GM19351 (cell line): ENCODE data around the gene CRISPLD2.
"Not testable (repeated sequence)": the region's sequence is repeated elsewhere in the genome, so short reads cannot be mapped to it uniquely, and the experiment has no call there.

Experiments used
- ATAC-seq: cut with Tn5 transposase; IDR thresholded peaks from one replicate; pipeline ENCODE4 v1.9.1; 2021; ENCODE audit warnings: mild to moderate bottlenecking, moderate library complexity; ENCODE audit not compliant: unreplicated experiment

Gene CRISPLD2

DNA sequence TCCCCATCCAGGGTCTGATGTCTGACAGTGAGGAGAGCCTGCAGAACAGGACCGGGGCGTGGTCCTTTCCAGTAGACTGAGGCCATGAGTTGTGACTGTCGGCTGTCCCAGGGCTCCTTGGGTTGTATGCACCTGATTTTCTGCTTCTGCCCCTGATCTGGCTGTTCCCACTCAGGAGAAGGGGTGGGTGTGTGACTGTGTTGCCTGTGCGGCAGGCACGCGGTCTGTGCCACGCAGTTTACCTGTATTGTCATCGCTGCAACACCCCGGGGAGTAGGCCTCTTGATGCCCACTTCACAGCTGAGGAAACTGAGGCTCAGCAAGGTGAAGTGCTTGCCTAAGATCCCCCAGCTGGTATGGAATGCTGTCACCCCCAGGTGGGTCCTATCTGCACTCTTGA lies 1.4 kb downstream of the CRISPLD2 start:
- no peak for ATAC-seq

DNA sequence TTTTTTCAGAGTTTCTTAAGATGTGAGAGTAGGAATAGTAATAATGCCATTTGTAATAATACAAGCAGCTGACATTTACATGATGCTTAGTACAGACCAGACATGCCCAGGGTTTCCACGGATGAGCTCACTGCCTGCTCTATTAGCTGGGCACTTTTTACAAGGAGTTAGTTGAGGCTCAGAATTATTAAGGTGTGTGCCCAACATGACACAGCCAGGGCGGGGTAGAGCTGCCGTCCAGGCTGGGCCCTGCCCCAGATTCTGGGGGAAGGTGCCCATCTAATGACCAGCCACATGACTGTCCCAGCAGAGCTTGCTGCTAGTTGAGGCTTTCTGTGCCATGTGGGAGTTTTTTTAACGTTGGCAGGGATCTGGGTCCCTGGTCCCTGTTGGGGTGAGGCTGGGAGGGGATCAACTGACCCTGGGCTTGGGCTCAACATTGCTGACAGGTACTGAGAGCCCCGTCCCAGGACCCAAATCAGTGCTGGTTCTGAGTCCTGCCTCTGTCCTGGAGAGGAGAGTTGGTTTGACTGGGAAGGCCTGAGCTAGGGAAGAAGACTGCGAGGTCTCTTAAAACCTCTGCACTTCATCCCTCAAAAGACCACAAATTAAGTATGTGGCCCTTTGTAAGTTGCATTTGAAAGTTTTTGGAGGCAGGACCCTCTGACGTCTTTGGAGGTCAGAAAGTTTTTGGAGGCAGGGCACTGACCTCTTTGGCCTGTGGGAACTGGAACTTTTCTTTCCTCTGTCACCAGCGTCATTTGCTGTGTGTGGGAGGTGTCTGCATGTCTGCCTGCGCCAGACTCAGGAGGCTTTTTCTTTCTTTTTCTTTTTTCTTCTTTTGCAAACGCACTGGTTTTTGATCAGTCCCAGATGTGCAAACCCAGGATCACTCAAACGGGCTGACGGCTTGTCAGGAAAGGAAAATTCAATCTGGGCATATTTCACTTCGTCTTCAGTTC lies 2.2 kb downstream of the CRISPLD2 start:
- ATAC-seq, result no peak

DNA sequence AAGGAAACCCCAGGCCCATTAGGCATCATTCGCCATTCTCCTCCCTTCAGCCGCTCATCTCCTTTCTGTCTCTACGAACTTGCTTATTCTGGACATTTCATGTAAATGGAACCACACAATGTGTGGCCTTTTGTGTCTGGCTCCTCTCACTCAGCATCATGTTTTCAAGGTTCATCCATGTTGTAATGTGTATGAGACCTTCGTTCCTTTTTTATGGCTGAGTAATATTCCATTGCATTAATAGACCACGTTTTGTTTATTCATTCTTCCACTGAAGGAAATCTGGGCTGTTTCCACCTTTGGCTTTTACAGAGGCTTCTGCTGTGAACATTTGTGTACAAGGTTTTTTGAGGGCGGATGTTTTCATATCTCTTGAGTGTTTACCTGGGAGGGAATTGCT lies 3.2 kb downstream of the CRISPLD2 start:
- ATAC-seq, result no peak

DNA sequence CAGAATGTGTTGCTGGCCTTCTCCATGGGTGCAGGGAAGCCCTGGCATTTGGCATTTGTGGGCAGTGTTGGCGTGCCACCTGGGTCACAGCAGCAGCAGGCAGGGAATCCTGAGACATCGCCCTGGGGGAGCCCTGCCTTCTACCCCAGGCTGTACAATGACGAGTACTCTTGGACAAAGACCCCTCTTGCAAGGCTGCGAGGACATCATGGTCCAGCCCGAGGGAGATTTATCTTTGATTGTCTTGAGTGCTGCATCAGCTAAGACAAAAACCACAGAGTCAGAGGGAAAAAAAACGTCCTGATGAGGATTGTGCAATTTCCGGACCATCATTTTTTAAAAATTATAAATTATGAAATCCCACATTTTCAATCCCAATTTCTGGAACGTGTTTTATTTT lies 3.7 kb downstream of the CRISPLD2 start:
- no peak for ATAC-seq

DNA sequence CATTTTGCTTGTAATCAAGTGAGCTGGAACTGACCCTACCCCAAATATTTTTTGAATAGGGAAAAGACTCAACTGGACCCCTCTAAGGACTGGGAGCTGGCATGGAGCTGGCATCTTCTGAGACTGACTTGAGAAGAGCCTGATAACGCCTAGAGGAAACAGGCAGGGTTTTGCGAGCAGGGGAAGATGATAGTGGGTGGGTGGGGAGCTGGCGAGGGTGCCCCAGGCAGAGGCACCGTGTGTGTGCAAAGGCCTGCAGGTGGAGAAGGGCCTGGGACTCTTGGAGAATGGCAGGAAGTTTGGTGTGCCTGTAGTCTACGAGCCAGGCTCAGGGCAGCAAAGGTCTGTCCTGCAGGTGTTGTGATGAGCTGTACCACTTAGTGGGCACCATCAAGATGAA lies 4.1 kb downstream of the CRISPLD2 start:
- no peak for ATAC-seq

DNA sequence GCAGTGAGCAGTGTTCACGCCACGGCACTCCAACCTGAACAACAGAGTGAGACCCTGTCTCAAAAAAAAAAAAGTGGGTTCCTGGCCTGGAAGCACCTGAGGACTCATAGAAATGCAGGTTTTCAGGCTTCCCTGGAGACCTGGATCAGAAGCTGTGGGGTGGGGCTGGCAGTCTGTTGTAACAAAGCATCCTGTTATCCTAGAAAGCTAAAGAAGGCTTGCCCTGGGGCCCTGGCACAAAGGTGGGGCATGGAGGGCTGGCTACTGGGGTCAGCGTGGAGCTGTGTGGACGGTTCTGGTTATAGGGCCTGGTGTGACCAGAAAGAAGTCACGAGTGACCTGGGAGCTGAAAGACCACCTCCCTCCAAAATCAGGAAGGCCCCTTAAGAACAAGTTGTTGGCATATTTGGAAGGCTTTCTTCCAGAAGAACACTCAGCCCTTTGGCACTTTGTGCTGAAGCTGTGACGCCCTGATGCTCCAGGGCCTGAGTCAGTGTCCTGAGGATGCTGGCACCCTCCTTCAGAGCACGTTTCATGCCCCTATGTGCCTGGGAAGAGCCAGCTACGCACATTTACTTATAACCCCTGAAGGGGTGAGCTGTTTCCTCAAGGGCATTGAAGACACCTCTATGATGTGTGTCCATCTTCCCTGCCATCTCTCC lies 6.2 kb downstream of the CRISPLD2 start:
- ATAC-seq, result no peak

DNA sequence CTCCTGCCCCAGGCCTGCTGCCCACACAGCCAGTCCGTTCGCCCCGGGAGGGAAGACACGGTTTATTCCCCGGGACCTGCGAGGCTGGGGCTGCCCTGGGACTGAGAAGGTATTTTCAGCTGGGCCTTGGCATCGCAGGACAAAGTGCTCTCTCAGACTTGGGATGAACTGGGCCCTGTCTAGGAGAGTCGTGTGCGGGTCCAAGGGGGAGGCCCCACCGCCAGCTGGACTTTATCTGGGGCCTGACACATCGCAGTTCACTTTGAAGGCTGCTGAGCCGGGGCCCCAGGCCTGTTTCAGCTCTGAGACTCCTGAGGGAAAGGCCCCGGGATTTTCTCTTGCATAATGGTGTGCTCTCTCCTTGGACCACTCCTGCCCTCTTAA lies 6.8 kb downstream of the CRISPLD2 start:
- no peak for ATAC-seq

DNA sequence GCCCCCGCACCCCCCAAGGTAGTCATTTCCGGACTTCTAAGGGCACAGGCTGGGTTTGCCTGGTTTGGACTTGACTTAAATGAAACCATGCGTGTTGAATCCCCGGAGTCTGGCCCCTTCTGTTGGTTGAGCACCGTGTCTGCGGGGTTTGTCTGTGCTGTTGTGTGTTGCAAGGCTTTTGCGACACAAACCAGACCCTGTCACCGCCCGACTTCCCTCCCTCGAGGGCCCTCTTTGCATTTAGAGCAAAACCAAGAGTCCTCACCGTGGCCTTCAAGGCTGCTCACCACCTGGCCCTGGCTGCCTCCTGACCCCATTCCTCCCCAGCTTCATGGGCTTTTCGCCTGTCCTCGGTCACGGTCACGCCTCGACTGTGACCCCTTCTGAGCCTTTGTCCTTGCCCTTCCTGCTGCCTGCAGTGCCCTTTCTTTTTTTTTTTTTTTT lies 7.4 kb downstream of the CRISPLD2 start:
- no peak for ATAC-seq

DNA sequence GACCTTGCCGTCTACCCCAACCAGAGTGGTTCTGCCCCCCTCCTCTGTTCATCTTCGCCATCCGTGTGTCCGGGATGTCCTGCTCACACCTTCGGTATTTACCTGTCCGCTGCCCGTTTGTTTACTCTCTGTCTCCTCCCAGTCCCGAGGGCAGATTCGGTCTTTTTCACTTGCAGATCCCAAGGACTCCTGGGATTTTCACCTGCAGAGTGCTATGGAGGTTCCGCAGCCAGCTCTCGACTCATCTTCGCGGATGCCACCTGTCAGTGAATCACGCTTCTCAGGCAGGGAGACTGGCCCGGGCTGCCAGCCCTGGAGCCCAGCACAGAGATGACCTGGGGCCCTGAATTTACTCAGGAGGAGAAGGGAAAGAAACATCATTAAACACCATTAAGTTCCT lies 8.1 kb downstream of the CRISPLD2 start:
- ATAC-seq, result no peak

DNA sequence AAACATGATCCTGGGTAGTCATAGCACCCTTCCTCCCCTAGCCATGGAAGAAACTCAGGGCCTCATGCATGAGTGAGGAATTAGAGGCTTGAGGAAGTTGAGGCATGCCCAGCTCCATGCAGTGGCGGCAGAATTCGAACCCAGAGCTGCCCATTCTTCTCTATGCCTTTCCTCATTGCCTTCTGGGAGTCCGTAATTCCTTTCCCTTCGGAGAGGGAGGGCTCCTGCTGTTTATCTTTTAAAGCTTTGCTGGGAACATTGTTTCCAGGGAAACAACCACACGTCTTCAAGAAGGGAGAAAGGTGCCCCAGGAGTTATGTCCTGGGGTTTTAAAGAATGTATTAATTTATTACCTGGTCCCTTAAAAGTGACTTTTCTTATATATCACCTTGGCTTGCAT lies 8.5 kb downstream of the CRISPLD2 start:
- ATAC-seq, result no peak

DNA sequence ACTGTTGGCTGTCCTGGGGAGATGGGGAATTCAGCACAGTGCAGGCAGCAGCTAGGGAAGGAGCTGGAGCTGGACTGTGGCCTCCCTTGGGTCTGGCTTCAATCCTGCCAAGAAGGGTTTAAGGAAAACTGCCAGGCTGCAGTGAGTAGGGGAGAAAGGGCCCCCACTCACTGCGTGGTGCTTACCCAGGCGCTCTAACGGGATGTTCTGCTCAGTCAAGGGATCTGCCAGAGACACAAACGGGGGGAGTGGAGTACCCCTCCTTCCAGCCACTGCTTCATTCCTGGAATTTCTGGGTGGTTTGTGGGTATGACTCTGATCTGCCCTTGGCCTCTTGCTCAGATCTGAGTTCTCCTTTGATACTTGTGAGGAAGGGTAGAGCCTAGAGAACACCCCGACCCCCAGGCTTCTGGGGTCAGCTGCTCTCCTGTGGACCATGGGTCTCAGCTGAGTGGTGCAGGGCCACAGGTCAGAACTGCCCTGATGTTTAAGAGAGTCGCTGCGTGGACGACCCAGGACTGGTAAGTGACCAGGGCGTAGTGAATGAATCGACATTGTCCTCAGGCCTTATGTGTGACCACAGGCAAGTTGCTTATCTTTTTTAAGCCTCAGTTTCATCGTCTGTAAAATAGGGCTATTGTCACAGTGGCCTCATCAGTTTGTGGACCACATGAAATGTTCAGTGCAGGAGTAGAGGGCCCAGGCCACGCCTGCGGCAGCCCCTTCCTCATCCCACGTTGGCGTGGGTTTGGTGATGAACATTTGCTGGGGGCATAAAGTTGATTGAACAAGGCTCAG lies 9.6 kb downstream of the CRISPLD2 start:
- ATAC-seq, result no peak

DNA sequence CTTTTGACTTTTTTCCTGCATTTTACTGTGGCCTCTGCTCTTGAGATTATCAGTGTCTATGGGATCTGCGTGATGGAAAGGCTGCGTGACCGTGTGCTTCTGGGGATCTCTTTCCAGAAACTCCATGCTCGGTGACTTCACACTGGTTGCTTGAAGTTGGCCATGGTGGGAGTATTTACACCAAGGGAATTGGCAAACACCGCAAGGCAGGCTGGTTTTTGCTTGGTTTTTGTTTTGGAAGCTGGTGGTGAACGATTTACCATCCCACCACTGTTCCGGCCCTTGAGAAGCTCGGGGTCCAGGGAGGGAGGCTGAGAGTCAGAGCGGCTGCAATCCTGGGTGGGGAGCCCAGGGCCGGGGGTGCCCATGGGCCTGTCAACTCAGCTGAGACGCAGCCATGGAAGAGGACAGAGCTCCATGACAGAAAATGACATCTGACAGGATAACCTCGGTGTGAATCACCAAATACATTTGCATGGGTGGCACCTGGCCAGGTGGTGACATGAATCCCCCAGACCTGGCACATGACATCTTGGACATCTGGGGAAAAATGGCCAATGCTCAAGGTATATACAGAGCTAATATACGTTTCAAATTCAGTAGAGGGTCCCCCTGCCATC lies 11.1 kb downstream of the CRISPLD2 start:
- ATAC-seq, result no peak

DNA sequence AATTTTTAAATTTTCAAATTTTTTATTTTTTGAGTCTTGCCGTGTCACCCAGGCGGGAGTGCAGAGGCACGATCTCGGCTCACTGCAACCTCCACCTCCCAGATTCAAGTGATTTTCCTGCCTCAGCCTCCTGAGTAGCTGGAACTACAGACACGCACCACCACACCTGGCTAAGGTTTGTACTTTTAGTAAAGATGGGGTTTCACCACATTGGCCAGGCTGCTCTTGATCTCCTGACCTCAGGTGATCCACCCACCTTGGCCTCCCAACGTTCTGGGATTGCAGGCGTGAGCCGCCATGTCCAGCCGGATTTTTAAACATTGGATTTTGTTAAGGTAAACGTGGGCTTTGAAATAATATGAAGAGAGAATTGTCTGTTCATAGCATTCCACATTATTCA lies 11.9 kb downstream of the CRISPLD2 start:
- not testable (repeated sequence) for ATAC-seq

DNA sequence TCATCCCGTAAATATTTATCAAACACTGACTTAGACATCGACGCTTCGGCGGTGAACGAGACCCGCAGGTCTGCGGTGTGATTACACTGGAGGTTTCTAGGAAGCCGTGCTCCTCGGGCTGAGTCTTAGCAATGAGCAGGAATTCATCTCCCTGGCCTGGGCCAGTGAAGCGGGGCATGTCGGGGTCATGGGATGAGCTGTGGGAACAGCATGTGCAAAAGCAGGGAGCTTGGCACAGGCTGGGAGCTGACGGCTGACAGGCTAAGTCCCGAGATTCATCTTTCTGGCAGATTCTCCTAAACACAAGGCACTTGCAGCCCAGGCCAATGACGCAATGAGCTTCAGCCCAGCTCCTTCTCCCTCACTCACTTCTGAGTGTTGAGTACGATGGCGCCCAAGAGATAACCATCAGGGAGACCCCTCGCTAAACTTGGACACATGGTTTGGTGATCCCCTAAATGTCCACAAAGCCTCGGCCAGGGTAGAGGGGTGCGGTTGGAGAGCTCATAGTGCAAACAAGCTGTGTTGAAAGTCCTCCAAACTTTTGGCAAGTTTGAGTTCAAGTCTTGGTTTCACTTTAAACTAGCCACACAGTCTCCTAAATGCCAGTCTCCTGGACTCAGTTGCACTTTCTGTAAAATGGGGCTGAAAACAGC lies 12.8 kb downstream of the CRISPLD2 start:
- ATAC-seq, result no peak

DNA sequence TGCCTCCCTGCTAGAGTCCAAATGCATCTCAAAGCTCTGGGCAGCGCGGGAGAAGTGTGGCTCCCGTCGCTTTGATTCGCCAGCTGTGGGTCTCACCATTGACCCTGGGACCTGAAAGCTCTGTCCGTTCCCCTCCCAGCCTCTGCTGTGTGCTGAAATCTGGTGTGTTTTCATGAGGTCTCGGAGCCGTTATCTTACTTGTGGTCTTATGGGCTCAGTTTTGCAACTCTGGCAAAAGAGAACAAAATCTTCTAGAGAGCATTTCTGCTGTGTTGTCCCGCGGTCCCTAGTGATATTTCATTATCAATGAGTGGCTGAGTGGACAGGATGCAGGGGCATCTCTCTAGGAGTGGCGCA lies 13.3 kb downstream of the CRISPLD2 start:
- ATAC-seq, result no peak

DNA sequence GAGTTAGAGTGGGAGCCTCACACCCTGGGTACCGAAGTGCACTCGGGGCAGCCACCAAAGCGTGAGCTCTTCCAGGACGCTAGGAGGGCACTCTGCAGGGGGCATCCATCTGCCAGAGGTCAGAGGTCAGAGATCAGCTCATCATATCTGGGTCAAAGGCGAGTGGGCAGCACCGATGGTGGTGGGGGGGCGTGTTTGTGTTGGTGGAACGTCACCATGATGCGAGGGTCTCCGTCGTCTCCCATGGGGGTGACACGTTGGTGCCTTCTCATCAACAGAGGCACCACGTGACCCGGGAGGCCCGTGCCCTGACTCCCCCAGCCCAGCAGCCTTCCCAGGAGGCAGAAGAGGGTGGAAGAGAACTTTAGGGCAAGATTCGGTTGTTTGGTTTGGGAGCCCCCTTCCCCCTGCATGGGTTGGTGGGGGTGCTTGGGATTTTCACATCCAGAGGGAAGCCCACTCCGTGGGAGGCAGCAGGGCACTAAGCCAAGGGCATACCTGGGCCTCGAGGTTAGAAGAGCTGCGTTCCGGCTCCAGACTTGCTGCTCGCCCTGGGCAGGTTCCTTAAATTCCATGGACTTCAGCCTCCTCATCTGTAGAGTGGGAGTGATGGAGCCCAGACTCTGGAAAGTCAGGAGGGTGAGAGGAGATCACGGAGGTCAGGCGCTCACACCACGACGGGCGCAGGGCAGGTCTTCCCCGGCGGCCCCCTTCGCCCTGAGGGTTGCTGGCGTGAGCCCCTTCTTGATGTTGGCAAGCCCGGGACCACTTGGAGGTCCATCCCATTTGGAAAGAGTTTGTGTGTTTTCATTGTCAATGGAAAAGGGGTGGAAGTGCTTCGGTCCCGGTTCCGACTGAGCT lies 14.0 kb downstream of the CRISPLD2 start:
- no peak for ATAC-seq

DNA sequence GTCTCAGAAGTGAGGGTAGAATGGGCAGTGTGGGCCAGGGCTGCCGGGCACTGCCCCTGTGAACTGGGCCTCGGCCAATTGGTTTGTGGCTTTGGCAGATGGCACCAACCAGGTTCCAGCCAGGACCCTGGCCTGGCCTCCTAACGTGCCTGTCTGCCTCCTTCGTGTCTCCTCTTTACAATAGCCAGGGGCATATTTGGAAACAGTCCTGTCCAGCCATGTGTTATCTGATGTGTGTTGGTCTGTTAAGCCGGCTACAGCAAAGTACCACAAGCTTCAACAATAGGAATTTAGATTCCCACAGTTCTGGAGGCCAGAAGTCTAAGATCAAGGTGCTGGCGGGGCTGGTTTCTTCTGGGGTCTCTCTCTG lies 14.6 kb downstream of the CRISPLD2 start:
- no peak for ATAC-seq

DNA sequence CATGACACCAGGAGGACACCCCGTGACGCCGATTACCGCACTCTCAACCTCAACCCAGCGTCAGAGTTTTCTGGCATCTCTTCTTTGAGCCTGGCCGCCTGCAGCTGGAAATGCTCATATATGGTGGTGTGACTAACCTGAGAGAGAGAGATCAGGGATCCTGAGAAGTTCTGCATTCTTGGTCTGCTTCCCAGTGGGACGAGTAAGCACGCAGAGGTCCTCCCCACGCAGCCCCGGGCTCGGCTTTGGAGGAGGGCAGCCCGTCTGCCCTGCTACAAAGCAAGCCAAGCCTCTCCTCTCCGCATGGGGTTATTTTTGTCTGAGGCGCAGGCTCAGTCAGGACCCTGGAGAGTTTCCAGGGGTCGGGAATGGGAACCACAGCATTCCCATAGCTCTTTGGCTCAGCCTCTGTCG lies 16.5 kb downstream of the CRISPLD2 start:
- no peak for ATAC-seq

DNA sequence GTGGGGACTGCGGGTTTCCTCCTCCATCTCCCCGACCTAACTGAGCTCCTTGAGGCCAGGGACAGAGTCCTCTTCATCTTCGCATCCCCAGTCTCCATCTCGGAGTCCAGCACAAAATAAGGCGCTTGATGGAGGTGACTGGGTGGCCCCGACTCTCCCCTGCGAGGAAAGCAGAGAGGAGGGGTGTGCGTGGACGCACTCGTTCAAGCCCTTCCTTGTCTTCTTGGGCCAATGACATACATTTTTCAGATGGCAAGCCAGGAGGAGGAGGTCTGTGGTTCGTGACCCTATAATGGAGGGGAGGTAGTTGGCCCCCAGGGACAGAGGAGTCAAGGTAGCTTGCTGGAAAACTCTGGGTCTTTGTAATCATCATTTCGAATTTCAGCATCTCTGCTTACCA lies 17.2 kb downstream of the CRISPLD2 start:
- no peak for ATAC-seq
